A673 (cell line): ENCODE measurements around the gene RALB. TPM values are rescaled to one million over a fixed set of nuclear protein-coding genes. Genes with fewer than 3 reads are reported as not detected.
"Not testable (repeated sequence)": the region's sequence is repeated elsewhere in the genome, so short reads cannot be mapped to it uniquely, and the experiment has no call there.

Source experiments
- BruUV-seq: library from RNA; stranded (reverse); fragments of 400-500 nt; replicated peaks from 2 replicates; lab custom pipeline; 2021; lab: Mats Ljungman, UMichigan
- CTCF ChIA-PET: fragments of 300-600 bp; sonication (Branson Sonifier 250); formaldehyde crosslinking; loops from one replicate; lab custom pipeline; 2022; ENCODE audit warnings: antibody characterized with exemption; lab: Charles Lee
- POLR2A ChIA-PET: fragments of 300-600 bp; sonication (Branson Sonifier 250); formaldehyde crosslinking; loops from one replicate; lab custom pipeline; 2022; ENCODE audit warnings: antibody characterized with exemption; ENCODE audit not compliant: low non-redundant PET; lab: Charles Lee
- DNase-seq: peaks from one replicate; pipeline ENCODE4 v3.0.0-alpha.2; 2015; ENCODE audit warnings: low spot score
- H3K27ac ChIP-seq: fragments of 200-600 bp; sonication (generic); 2 replicates; pipeline ENCODE4 v1.5.1; 2016; ENCODE audit warnings: mixed run types, low read depth, mild to moderate bottlenecking, mixed read lengths, antibody characterized with exemption, low read length; ENCODE audit not compliant: poor library complexity, severe bottlenecking
- H3K27me3 ChIP-seq: fragments of 200-600 bp; sonication (generic); replicated peaks from 2 replicates; pipeline ENCODE4 v1.6.1; 2017; ENCODE audit warnings: mixed run types, low read depth, mild to moderate bottlenecking, mixed read lengths, antibody characterized with exemption, low read length; ENCODE audit not compliant: insufficient read depth, poor library complexity
- H3K36me3 ChIP-seq: fragments of 200-600 bp; sonication (generic); 2 replicates; pipeline ENCODE4 v1.6.1; 2016; ENCODE audit warnings: mixed run types, mild to moderate bottlenecking, mixed read lengths, antibody characterized with exemption, low read length; ENCODE audit not compliant: insufficient read depth, poor library complexity, severe bottlenecking
- H3K4me1 ChIP-seq: fragments of 200-600 bp; sonication (generic); 2 replicates; pipeline ENCODE4 v1.6.1; 2017; ENCODE audit warnings: mixed run types, mild to moderate bottlenecking, mixed read lengths, antibody characterized with exemption, low read length; ENCODE audit not compliant: insufficient read depth, poor library complexity, severe bottlenecking
- H3K4me3 ChIP-seq: fragments of 200-600 bp; sonication (generic); 2 replicates; pipeline ENCODE4 v1.5.1; 2016; ENCODE audit warnings: low read depth, mixed run types, mild to moderate bottlenecking, mixed read lengths, low read length; ENCODE audit not compliant: poor library complexity, severe bottlenecking
- H3K9me3 ChIP-seq: fragments of 200-600 bp; sonication (generic); 2 replicates; pipeline ENCODE4 v1.6.1; 2016; ENCODE audit warnings: mixed run types, low read depth, mild to moderate bottlenecking, mixed read lengths, antibody characterized with exemption, low read length; ENCODE audit not compliant: poor library complexity, severe bottlenecking
- EZH2 ChIP-seq: fragments of 200-600 bp; sonication (generic); IDR thresholded peaks from 2 replicates; pipeline ENCODE4 v1.6.1; 2017; ENCODE audit warnings: borderline replicate concordance, low read depth, mild to moderate bottlenecking, mixed read lengths, antibody characterized with exemption, low read length; ENCODE audit not compliant: poor library complexity, severe bottlenecking
- intact Hi-C: fragments of 100-400 bp; cut with micrococcal nuclease; formaldehyde crosslinking; loops from one replicate; pipeline ENCODE4 v1.10.0; 2022; ENCODE audit not compliant: unreplicated experiment
- total RNA-seq: library from RNA; stranded (reverse); gene quantifications from 2 replicates; pipeline ENCODE4 v1.2.3, GENCODE V29; 2021
- TF ChIP-seq, protein P1 (sequence below): fragments of 300-800, 200-600 bp; sonication (generic); conservative IDR thresholded peaks from 2 replicates; pipeline ENCODE4 v1.5.1; 2017; ENCODE audit warnings: low read depth, mild to moderate bottlenecking, antibody characterized with exemption, low read length, moderate library complexity, mixed read lengths

Gene RALB
- total RNA-seq, 1 experiment from 2014 or later, result 47.0 TPM

DNA sequence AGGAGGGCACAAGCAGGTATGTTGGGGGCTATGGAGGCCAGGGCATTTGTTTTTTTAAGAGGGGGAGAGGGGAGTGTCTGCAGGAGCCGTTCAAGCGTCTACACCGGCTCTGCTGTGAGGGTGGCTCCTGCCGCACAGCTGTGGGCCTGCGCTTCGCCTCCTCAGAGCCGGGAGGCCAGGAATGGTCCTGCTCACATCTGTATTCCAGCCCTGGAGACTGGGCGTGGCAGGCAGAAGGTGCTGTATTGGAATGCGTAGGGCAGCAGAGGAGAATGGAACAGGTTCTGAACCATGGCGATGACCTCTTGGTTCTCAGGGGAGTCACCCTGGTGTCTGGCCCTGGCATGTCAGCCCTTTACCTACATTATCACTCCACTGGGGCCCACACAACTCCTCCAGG is 66.5 kb downstream of the RALB start:
- intact Hi-C loops, result no loop called here
- H3K27me3 ChIP-seq, result no peaks in the 10 kb centered on the region
- H3K36me3 ChIP-seq, result no peaks in the 10 kb centered on the region
- H3K4me3 ChIP-seq, result no peak overlapping the region
- no TSS peak for BruUV-seq
- TF ChIP-seq, protein P1, sequence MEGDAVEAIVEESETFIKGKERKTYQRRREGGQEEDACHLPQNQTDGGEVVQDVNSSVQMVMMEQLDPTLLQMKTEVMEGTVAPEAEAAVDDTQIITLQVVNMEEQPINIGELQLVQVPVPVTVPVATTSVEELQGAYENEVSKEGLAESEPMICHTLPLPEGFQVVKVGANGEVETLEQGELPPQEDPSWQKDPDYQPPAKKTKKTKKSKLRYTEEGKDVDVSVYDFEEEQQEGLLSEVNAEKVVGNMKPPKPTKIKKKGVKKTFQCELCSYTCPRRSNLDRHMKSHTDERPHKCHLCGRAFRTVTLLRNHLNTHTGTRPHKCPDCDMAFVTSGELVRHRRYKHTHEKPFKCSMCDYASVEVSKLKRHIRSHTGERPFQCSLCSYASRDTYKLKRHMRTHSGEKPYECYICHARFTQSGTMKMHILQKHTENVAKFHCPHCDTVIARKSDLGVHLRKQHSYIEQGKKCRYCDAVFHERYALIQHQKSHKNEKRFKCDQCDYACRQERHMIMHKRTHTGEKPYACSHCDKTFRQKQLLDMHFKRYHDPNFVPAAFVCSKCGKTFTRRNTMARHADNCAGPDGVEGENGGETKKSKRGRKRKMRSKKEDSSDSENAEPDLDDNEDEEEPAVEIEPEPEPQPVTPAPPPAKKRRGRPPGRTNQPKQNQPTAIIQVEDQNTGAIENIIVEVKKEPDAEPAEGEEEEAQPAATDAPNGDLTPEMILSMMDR, result no peak
- no peak for TF ChIP-seq EZH2
- DNase-seq, result no peak
- ChIA-PET POLR2A (no interaction called here), CTCF (no interaction called here)
- H3K27ac ChIP-seq, result no peak overlapping the region
- no peaks in the 10 kb centered on the region for H3K9me3 ChIP-seq
- H3K4me1 ChIP-seq, result no peaks in the 10 kb centered on the region

DNA sequence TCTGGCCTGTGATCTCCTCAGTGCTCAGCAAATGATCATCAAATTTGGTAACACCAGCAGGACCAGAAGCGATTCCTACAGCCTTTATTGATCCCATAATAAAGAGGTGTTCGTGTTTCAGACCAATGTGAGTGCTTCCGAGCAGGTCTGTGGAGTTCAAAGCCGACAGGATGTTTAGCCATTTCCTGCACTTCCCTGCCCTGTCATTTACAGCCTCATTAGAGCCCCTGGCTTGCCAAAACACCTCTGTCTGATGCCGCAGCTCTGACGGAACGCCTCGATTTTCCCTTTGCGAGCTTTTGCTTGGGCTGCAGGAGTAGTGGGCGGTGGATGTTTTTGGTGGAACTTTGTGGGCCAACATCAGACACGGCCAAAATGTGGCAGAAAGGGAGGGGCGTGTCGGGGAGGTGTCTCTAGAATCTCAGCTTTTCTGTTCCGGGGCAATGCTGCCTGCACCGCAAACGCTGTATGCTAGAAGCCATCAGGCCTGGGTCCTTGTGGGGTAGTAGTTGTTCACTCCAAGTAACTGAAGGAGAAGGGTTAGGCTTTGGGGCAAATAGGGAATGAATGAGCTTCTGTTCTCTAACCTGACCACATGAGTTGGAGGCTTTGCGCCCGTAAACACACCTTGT is 67.2 kb downstream of the RALB start:
- no TSS peak for BruUV-seq
- Histone ChIP-seq H3K4me1 (no peaks in the 10 kb centered on the region), H3K4me3 (no peak overlapping the region), H3K27ac (no peak overlapping the region), H3K9me3 (no peaks in the 10 kb centered on the region), H3K36me3 (no peaks in the 10 kb centered on the region), H3K27me3 (no peaks in the 10 kb centered on the region)
- POLR2A ChIA-PET, result no interaction called here
- CTCF ChIA-PET, result no interaction called here
- TF ChIP-seq EZH2, result no peak
- TF ChIP-seq, protein P1, result no peak
- no peak for DNase-seq
- intact Hi-C loops, result no loop called here

DNA sequence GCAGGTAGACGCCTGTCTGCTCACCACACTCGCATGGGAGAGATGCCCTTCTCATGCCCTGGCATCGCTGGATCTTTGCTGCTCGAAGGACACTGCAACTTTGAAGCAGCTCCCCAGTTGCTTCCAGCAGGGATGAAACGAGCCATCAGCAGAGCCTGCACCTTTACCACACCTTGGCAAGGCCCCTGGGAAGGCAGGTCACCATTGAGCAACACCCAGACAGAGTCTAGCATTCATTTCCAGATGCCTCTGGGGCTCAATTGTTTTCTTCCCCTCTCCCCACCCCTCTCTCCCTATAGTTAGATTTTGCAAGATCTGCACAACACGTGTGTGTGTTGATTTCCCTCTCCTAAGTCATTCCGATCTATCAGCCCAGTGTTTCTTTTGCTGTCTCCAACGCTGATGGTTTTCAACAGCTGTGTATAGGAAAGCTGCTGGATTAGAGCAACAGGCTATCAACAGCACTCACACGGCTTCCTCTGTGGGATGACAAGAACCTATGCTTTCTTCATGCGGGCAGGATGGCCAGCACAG is 67.7 kb downstream of the RALB start:
- POLR2A ChIA-PET, result no interaction called here
- Histone ChIP-seq H3K4me3 (no peak overlapping the region), H3K36me3 (no peaks in the 10 kb centered on the region), H3K4me1 (no peaks in the 10 kb centered on the region), H3K9me3 (no peaks in the 10 kb centered on the region), H3K27ac (no peak overlapping the region), H3K27me3 (no peaks in the 10 kb centered on the region)
- TF ChIP-seq EZH2, result no peak
- TF ChIP-seq, protein P1, result no peak
- DNase-seq, result no peak
- CTCF ChIA-PET, result no interaction called here
- intact Hi-C loops, result no loop called here
- no TSS peak for BruUV-seq

DNA sequence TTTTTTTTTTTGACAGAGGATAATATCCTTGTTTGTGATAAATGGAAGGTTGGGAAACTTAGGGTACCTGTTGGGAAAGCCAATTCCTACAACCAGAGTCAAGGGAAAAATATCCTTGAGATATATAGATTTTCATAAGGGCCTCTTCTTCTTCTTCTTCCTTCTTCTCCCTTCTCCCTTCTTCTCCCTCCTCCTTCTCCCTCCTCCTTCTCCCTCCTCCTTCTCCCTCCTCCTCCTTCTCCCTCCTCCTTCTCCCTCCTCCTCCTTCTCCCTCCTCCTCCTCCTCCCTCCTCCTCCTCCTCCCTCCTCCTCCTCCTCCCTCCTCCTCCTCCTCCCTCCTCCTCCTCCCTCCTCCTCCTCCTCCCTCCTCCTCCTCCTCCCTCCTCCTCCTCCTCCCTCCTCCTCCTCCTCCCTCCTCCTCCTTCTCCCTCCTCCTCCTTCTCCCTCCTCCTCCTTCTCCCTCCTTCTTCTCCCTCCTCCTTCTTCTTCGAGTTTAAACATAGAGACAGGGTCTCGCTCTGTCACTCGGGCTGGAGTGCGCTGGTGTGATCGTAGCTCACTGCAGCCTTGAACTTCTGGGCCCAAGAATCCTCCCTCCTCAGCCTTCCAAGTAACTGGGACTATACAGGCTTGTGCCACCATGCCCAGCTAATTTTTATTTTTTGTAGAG is 68.4 kb downstream of the RALB start:
- H3K4me1 ChIP-seq, POLR2A ChIA-PET, H3K4me3 ChIP-seq, H3K27ac ChIP-seq, BruUV-seq, intact Hi-C loops, DNase-seq, H3K36me3 ChIP-seq, CTCF ChIA-PET, H3K27me3 ChIP-seq, H3K9me3 ChIP-seq: not testable (repeated sequence)
